Activated CD4-positive, alpha-beta T cell treated with anti-CD3 and anti-CD28 coated beads, Interleukin-2, amount 50 U/mL, for 1 hour (primary cell): ENCODE measurements around the gene RMND1.
"Not testable (repeated sequence)": the region's sequence is repeated elsewhere in the genome, so short reads cannot be mapped to it uniquely, and the experiment has no call there.

Experiments used
- DNase-seq: peaks from one replicate; pipeline ENCODE4 v3.0.0-alpha.2; 2020

The RMND1 gene, protein sequence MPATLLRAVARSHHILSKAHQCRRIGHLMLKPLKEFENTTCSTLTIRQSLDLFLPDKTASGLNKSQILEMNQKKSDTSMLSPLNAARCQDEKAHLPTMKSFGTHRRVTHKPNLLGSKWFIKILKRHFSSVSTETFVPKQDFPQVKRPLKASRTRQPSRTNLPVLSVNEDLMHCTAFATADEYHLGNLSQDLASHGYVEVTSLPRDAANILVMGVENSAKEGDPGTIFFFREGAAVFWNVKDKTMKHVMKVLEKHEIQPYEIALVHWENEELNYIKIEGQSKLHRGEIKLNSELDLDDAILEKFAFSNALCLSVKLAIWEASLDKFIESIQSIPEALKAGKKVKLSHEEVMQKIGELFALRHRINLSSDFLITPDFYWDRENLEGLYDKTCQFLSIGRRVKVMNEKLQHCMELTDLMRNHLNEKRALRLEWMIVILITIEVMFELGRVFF

DNA sequence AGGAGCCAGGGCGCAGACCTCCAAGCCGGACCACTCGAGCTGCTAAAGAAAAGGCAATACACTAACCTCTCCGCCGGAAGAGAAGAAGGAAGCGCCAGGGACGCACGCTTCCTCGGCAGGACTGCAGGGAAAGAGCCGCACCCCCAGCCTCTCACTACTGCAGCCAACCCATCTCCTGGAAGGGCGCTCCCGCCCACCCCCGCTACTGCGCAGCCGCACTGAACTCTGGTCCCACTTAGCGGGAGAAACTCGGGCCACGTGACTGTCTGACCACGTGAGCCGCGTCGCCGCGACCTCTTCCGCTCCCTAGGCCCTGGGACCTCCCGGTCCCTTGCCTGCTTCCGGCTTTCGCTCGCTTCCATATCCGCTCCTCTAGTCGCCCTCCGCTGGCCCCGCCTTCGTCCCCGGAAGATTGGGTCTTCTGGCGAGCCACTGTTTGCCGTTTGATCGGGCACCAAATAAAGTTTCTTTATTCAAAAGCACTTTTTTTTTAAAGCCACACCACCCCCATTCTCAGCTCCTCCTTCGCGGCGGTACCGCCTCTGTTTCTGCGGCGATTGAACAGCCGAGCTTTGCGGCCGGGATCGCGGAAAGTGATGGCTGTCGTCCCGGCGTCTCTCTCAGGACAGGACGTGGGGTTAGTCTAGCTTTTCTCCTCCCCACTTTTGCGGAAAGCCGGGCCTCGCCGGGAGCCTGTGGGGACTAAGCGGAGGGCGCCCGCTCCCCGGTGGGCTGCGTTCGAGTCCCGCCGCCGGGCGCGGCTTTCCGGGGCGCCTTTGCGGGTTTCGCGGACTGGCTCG, at the start of gene RMND1:
TSS of gene RMND1 (minus strand) at position 177 of the 800 bp plus-strand sequence. CDS start 6,315 bp downstream, outside the sequence.
- peak; percentile 99 for DNase-seq

DNA sequence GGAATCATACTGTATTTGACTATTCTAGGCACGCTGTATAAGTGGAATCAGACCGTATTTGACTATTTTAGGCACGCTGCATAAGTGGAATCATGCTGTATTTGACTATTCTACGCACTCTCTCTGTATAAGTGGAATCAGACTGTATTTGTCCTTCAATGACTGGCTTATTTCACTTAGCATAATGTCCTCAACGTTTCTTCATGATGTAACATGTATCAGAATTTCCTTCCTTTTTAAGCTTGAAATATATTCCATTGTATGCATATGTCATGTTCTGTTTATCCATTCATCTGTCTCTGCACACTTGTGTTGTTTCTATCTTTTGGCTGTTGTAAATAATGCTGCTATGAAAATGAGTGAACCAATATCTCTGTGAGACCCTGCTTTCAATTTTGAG, 47.6 kb upstream of the RMND1 start:
- no peak for DNase-seq

DNA sequence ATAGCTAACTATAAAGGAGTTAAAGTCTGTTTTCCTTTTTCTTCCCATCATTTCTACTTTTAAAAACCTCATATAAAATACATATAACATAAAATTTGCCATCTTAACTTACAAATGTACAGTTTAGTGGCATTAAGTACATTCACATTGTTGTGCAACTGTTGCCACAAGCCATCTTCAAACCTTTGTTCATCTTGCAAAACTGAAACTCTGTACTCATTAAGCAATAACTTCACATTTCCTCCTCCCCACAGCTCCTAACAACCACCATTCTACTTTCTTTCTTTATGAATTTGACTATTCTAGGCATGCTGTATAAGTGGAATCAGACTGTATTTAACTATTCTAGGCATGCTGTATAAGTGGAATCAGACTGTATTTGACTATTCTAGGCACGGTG, 46.4 kb upstream of the RMND1 start:
- DNase-seq = no peak

DNA sequence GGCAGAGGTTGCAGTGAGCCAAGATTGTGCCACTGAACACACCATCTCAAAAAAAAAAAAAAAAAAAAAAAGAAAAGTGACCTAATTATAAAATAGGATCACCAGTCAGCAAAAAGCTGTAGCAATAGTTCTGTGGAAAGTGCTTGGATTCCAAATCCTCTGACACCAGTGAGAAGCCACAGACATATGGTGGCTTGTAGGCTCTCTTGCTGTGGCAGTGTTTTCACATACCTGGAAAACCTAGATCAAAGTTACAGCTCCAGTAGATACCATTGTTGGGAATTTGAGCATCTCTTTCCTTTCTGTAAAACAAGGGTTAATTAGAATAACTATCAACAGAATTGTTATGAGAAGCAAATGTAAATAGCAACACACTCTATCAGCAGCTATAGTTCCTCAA, 46.0 kb upstream of the RMND1 start:
- no peak for DNase-seq

DNA sequence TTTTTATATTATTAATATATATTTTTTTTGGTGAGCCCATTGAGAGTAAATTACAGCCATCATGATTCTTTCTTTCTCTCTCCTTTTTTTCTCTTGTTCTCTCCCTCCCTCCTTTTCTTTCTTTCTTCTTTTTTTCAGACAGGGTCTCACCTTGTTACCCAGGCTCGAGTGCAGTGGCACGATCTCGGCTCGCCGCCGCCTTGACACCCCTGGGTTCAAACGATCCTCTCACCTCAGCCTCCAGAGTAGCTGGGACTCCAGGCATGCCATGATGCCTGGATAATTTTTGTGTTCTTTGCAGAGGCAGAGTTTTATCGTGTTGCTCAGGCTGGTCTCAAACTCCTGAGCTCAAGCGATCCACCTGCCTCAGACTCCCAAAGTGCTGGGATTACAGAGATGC, 43.5 kb upstream of the RMND1 start:
- no peak for DNase-seq

DNA sequence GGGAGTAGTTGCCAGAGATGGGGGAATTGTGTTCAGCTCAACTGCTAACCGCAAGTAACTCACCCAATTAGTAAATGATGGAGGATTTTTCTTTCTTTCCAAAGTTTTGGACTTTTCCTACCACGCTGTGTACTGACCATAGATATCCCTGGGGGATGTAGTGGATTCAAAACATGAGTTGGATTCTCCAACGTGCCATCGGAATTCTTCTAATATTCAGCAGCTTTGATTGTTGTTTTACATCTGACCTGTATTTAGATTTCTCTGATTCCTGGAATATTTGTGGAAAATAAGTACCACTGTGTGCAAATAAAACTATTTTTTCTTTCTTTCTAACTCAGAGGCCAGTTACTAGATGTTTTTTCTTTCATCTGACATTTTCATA, 43.0 kb upstream of the RMND1 start:
- DNase-seq = no peak

DNA sequence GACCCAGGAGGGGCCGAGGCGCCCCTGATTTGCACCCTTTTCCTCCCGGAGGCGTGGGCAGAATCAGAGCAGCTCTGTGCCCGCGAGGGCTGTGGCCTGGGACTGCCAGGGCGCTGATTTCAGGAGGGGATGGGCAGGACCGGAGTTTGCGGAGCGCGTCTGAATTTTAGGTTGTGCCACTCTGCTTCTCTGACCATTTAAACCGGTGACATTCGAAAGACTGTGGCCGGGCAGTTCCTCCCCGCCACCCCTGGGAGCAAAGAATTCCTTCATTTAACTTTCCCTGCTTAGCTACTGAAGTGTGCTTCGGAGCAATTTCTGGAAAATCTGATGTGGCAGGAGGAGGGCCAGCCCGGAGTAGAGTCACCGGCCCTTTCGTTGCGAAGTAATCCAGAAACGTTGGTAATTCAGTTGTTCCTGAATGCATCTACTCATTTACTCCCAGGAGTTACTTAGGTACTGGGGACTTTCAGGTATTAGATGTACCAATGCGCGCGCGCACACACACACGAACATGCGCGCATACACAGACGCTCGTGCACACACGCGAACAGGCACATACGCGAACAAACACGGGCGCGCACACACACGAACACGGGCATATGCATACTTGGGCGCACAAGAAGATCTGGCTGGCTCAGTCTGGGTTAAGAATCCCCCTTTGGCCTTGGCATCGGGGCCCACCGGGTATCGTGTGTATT, 42.5 kb upstream of the RMND1 start:
- DNase-seq = peak; percentile 10

DNA sequence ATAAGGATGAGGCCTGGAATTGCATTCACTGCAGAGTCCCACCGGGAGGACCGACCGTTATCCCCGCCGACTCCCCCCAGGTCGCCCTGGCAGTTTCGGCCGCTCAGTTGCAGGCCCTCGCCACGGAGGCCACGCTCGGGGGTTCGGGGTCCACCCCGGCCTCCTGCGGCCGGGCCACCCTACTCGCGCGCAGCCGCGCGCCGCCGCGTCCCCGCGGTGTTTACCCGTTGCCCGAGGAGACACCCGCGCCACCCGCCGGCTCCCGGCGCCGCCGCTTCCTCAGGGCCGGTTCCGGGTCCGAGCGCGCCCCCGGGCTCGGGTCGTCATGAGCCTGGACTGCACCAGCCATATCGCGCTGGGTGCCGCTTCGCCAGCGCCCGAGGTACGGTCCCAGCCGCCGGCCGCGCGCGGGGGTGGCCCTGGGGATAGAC, 41.9 kb upstream of the RMND1 start, which contains the start of gene CCDC170:
TSS of gene CCDC170 (plus strand) at position 214 of the 431 bp plus-strand sequence. CDS start at position 326, 112 bp downstream.
- no peak for DNase-seq

DNA sequence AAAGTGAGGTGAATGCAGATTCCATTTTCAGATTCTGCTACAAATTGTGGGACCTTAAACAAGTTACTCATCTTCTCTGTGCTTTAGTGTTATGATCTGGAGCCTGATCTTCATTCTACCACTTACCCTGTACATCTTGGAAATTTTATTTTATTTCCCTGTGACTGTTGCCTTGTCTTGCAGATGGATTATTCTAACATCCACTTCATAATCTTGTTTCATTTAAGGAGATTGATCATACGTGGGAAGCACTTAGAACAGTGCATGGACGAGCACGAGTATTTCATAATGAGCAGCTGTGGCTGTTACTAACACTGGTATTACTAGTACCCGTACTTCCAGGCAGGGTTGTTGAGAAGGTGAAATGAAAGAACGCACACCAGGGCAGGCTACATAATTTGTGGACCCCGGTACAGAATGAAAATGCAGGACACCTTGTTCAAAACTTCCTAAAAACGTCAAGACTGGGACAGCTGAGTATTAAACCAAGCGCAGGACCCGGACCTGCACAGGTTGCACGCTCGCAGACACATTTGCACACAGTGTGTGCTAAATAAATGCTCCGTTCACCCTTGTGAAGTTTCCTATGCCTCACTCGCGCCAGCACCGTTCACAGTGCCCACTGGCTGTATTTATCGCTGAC, 41.4 kb upstream of the RMND1 start:
- DNase-seq = no peak

DNA sequence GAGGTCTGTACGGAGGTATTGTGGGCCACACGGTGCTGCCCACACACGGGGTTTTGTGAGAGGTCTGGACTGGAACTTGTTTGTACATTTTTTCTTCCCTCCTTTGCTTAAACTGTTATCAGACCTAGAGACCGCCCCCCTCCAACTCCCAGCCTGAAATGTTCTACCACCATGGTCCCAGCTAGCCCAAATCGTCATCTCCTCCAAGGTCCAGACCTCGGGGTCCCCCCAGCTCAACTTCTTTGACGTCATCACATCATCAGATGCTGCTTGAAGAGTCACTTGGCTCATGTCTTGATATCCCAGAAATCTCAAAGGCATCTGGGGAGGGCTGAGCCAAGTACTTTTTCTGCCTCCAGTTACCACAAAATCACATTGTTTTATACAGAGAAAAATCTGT, 39.1 kb upstream of the RMND1 start:
- no peak for DNase-seq

DNA sequence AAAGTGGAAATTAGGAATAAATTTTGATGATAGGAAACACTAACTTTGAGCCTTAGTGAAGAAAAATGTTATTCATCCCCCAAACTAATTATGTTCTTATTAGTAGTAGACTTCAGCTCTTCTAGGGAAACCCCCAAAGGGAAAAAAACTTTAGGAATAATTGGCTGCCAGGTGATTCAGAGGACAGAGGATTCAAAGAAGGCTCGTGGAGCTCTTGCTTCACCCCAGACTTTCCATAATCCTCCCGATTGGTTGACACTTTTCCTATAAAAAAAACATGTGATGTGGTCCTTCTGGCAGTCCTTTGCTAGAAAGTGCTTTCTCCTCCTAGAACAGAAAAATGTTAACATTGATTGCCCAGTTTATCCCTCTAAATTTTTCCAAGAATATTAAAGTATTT, 36.3 kb upstream of the RMND1 start:
- DNase-seq = no peak

DNA sequence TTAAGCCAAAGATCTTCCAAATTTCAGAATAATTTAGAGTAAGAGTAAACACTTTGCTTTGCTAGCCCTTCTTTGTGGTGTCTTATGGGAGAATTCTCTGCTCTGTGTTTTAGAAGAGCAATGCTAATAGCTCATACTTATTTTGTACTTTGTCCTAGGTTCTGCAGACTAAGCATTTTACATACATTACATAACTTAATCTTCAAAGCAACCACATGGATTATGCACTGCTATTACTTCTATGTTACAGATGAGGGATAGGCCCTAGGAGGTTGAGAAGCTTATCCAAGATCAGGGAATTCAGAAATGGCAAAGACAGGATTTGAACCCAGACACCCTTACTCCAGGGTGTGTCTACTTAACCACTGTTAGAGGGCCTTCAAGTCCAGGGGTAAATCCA, 32.1 kb upstream of the RMND1 start:
- DNase-seq = no peak

DNA sequence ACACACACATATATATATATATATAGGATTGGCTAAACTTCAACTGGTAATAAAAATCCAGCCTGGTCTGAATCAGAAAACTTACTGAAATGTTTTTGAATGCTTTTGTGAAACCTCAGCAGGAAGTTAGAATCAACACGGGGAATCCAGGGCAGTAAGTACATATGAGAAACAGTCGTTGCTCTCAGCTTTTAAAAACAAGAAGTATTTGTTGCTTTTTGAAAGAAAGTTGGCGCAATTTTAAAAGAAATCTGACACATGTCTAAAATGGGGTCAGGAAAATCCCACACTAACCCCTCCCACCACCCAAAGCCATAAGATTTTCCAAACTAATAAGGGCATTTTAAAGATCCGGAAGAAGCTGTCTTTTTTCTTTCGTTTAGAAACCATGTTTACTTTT, 30.4 kb upstream of the RMND1 start:
- no peak for DNase-seq

DNA sequence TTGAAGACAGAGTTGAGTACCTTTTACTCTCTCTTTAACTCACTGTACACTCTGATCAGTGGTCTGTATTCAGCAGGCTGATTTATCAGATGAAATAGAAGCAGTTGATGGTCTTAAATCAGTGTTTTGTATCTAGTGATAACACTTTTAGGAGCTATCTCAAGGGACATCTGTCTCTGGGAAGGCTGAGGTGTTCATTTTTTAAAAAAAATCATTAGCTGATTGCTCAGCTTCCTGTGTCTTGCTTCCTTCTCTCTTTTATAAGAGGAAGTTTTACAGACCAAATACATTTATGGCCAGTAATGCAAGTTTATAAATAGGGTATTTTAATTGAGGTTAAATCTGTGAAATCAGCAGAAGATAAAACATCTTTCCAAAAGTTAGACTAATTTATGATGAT, 29.9 kb upstream of the RMND1 start:
- no peak for DNase-seq

DNA sequence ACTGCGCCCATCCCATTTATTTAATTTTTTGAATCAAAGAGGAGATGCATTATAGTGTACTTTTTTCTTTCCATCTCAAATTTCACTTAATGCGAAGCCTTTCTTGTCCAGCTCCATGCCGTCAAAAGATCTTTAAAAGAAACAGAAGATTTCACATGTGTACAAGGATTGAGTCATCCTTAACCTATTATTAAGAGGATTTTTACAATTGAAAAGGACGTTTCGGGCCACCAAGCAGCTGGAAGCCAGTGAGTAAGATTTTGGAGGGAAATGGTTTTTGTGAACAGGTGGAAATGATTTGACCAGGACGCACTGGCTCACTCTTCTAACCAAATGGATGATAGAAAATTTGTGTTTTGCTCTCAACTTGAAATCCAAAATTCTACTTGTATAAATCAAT, 26.7 kb upstream of the RMND1 start:
- no peak for DNase-seq

DNA sequence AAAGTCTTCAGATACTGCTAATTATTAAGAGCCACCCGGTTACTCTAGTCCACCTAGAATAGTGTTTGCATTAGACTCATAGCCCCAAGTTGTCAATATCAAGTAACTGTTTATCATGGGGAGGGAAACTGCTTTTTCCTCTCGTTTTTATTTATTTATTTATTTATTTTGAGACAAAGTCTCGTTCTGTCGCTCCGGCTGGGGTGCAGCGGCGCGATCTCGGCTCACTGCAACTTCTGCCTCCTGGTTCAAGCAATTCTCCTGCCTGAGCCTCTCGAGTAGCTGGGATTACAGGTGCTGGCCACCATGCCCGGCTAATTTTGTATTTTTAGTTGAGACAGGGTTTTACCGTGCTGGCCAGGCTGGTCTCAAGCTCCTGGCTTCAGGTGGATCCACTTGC, 25.8 kb upstream of the RMND1 start:
- DNase-seq = no peak

DNA sequence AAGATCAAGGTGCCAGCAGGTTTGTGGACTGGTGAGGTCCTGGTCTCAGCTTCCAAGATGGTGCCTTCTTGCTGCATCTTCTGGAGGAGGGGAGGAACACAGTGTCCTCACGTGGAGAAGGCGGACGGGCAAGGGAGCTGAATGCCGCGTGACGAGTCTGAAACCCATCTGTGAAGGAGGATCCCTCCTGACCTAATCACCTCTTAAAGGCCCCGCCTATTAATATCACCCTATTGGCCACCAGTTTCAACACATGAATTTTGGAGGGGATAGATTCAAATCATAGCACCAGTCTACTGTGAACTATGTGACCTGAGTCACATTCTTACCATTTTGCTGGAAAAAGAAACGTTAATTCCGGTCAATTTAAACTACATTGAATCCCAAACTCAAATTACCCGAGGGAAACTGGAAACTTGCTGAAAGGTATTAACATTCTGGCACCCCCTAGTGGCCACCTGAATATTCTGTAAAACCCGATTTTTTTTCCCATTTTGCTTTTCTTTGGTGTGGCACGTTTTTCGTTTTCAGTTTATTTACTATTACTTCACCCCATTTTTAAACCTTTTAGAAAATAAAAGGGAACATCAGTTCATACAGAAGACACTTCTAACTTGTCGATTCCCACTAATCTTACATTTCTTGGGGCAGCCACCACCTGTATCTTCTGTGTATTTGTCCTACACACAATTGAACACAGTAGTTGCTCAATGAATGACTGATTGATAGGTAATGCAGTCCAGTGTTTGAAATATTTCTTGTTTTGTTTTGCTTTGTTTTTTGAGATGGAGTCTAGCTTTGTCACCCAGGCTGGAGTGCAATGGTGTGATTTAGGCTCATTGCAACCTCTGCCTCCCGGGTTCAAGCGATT, 24.0 kb upstream of the RMND1 start:
- DNase-seq = peak; percentile 42

DNA sequence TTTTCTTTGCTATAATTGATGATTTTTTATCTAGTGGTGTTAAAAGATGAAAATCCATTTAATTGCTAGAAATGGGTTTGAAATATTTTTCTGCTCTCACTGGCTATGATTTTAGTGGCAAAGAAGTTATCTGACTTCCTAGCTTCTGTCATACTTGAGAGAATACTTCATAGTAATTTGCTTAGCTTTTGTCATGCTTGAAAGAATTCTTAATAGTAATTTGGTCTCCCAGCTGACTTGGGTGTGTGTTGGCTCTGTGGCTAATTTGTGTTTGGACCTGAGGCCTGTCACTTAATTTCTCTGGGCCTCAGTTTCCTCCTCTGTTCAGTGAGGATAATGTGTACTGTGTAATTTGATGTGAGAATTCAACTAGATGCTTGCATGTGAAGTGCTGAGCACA, 12.8 kb upstream of the RMND1 start:
- no peak for DNase-seq

DNA sequence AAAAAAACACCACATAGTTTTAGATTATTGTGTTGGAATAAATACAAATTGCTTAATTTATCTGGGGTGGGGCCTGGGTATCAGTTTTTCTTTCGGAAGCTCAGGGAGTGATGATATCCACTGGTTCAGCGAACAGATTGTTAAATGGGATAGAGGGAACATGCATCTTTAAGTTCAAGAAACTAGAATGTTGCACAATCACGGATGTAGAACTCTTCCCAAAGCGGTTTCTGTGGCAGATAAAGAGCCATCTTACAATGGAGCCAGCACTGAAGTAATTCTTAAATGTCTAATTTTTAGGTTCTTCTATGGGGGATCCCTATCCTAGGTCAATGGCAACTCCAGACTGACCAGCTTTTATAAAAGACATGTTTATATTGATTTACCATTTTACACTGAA, 9.7 kb upstream of the RMND1 start:
- DNase-seq = no peak

DNA sequence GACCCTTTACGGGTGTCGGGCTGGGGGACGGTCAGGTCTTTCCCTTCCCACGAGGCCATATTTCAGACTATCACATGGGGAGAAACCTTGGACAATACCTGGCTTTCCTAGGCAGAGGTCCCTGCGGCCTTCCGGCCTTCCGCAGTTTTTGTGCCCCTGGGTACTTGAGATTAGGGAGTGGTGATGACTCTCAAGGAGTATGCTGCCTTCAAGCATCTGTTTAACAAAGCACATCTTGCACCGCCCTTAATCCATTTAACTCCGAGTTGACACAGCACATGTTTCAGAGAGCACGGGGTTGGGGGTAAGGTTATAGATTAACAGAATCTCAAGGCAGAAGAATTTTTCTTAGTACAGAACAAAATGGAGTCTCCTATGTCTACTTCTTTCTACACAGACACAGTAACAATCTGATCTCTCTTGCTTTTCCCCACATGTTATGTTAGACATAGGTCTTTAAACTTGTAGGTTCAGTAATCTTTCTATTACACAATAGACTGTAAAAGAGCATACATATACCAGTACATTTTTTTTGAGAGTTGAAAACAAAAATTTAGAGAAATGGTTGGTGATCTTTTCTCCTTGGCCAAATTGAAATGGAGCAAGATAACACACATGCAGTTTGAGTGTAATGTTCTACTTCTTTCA, 3.9 kb upstream of the RMND1 start:
- not testable (repeated sequence) for DNase-seq

DNA sequence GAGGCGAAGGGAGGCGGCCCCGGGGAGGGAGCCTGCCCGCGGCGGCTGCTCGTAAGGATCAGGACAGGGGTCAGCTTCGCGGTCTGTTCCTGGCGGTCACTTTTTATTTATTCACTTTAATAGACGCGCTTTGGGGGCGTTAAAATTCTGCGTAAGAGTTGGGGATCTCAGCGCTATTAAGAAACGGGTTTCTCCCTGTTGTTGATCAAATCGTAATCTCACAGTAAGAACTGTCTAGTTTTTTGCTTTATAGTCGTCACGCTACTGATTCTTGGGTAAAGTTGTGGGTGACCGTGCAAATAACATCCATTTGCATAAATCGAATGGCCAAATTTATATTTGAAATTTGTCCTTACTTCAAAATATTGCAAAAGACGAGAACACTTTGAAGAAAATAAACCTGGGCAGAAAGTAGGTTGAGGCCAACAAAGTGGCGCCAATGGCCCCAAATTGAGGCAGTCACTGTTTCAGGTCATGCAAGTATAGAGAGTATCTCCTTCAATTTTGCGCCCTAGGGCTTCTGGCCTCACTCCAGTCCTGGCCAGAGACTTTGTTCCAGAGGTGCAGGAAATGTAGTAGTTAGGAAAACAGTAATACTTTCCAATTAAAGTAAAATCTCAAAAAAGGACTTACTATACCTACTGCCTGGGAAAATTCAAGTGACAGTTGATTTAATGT, 963 bp upstream of the RMND1 start:
- no peak for DNase-seq
